Thymus (tissue), 11 donors: Measurements from ENCODE around the gene SPNS2. TPM values are rescaled to one million over a fixed set of nuclear protein-coding genes. Genes with fewer than 3 reads are reported as not detected.

Source experiments
- DNase-seq, 9 donors: peaks; one replicate each; pipeline ENCODE4 v3.0.0-alpha.2; 2013; ENCODE audit warnings: low spot score in 9 of 9, low read depth in 6 of 9, missing footprints in 1 of 9
- H3K27ac ChIP-seq, 2 donors: one replicate each; pipeline ENCODE4 v1.5.1; 2013; ENCODE audit warnings: control low read depth in 1 of 2, low read depth in 1 of 2, low read length in 1 of 2, mild to moderate bottlenecking in 1 of 2, moderate library complexity in 1 of 2
- H3K27me3 ChIP-seq, 2 donors: one replicate each; pipeline ENCODE4 v1.5.1; 2013; ENCODE audit warnings: low read length in 1 of 2; ENCODE audit not compliant: control insufficient read depth in 2 of 2, insufficient read depth in 1 of 2
- H3K36me3 ChIP-seq, 2 donors: one replicate each; pipeline ENCODE4 v1.5.1; 2013; ENCODE audit warnings: low read length in 1 of 2, mild to moderate bottlenecking in 1 of 2, moderate library complexity in 1 of 2; ENCODE audit not compliant: control insufficient read depth in 2 of 2, insufficient read depth in 2 of 2
- H3K4me1 ChIP-seq, 2 donors: one replicate each; pipeline ENCODE4 v1.5.1; 2013; ENCODE audit warnings: low read length in 2 of 2; ENCODE audit not compliant: control insufficient read depth in 2 of 2, insufficient read depth in 2 of 2
- H3K4me3 ChIP-seq, 2 donors: one replicate each; pipeline ENCODE4 v1.5.1; 2013; ENCODE audit warnings: low read length in 2 of 2, control low read depth in 1 of 2, mild to moderate bottlenecking in 1 of 2
- H3K9me3 ChIP-seq, 2 donors: one replicate each; pipeline ENCODE4 v1.5.1; 2013; ENCODE audit warnings: low read length in 1 of 2, mild to moderate bottlenecking in 1 of 2; ENCODE audit not compliant: control insufficient read depth in 2 of 2, insufficient read depth in 1 of 2
- WGBS: extraction: QIAGEN DNeasy Blood & Tissue Kit; methylation state at CpG from one replicate; pipeline ENCODE4 v1.1.7; 2013; 5-methylcytosine and 5-hydroxymethylcytosine counted together
- polyA plus RNA-seq: library from polyadenylated mRNA; stranded (reverse); fragments of 200-250 nt; gene quantifications from one replicate; pipeline ENCODE4 v1.2.3, GENCODE V29; 2013
- total RNA-seq: library from RNA; stranded (reverse); fragments of 120-200 nt; gene quantifications from one replicate; pipeline ENCODE4 v1.2.4, GENCODE V29; 2013
- donor health status: healthy.

Gene SPNS2
- total and polyA plus RNA-seq, 2 donors = 3.4 to 16.1 TPM

DNA sequence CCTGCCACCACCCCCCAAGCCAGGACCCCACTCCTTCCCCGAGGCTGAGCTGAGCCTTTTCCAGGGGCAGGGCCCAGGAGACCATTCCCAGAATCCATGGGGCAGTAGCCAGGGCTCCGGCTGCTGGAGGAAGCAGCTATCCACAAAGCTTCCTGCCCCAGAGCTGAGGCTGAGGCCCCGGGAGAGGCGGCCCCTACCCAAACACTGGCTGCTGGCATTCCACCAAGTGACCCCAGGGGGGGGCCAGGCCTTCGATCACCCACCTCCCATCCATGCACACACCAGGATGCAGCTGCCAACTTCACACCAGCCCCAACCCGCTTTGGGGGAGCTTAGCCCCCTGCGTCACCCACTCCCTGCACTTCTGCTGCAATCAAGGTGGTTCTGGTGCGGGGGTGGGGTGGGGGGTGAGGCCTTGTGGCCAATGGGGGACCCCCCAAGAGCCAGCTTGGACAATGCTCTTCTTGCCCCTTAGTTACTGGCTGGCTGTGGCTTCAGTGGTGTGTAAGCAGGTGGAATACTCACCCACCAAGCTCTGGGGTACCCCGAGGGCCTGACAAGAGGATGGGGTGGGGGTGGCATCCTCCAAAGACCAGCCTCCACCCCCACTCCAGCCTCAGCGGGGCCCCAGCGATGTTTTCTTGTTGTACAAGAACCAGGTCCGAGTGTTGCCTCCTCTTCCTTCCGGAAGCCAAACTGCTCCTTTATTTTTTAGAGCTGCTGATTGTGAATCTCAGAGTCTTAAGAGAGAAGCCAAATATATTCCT lies 39.7 kb downstream of the SPNS2 start:
- peaks cover 0 to 7% of the 10 kb centered on the region in 2 donors for H3K4me1 ChIP-seq

GRCh38 chr17:4539025-4539424 lies 40.3 kb downstream of the SPNS2 start:
- Histone ChIP-seq H3K4me3 (no peak overlapping the region), H3K36me3 (peaks cover 50 to 58% of the 10 kb centered on the region in 2 donors), H3K4me1 (peaks cover 0 to 7% of the 10 kb centered on the region in 2 donors), H3K27me3 (no peaks in the 10 kb centered on the region), H3K27ac (no peak overlapping the region), H3K9me3 (peaks cover 1 to 6% of the 10 kb centered on the region in 2 donors)
- 96% methylated on average over 8 of the region's 8 CpGs for WGBS
- DNase-seq = no peak

More for the DNA sequence above, 39.7 kb downstream of the SPNS2 start:
- H3K36me3 ChIP-seq = peaks cover 45 to 52% of the 10 kb centered on the region in 2 donors
- 92% methylated on average over 13 of the region's 13 CpGs for WGBS
- H3K4me3 ChIP-seq = no peak overlapping the region
- no peak overlapping the region for H3K27ac ChIP-seq
- H3K27me3 ChIP-seq = no peaks in the 10 kb centered on the region
- no peak for DNase-seq
- peaks cover 1 to 4% of the 10 kb centered on the region in 2 donors for H3K9me3 ChIP-seq

DNA sequence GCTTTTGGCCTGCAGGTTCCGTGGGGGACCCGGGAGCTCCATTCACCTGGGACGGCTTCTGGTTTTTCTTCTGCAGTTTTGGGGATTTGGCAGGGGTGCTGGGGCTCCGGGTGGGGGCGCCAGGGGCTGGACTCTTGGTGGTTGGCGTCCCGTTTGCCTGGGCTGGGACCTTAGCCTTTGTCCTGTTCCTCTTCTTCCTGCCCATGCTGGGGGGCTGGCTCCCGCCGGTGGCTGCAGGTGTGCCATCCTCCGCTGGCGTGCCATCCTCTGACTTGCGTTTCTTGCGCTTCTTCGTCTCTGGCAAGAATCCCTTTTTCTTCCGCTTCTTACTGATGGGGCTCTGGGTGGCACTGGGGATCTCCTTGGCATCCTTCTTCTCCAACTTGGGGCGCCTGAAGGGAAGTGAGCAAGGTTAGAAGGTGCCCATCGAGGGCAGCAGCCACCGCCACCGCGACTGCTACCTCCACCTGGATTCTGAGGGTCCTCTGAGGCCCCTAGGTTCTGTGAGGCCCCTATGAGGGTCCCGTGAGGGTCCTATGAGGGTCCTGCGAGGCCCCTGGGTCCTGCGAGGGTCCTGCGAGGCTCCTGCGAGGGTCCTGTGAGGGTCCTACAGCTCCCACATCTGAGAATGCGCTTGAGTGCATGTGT lies 41.0 kb downstream of the SPNS2 start:
- 95% methylated on average over 26 of the region's 26 CpGs for WGBS
- DNase-seq = no peak
- Histone ChIP-seq H3K9me3 (peaks cover 1 to 6% of the 10 kb centered on the region in 2 donors), H3K36me3 (peaks cover 57 to 62% of the 10 kb centered on the region in 2 donors), H3K27me3 (no peaks in the 10 kb centered on the region), H3K27ac (no peak overlapping the region), H3K4me1 (peaks cover 0 to 7% of the 10 kb centered on the region in 2 donors), H3K4me3 (no peak overlapping the region)

GRCh38 chr17:4540224-4540651 lies 41.6 kb downstream of the SPNS2 start:
- no peak overlapping the region for H3K27ac ChIP-seq
- no peak overlapping the region for H3K4me3 ChIP-seq
- H3K36me3 ChIP-seq = peaks cover 62 to 63% of the 10 kb centered on the region in 2 donors
- WGBS = 87% methylated on average over 14 of the region's 14 CpGs
- H3K27me3 ChIP-seq = no peaks in the 10 kb centered on the region
- peaks cover 1 to 6% of the 10 kb centered on the region in 2 donors for H3K9me3 ChIP-seq
- DNase-seq = no peak
- H3K4me1 ChIP-seq = peaks cover 0 to 7% of the 10 kb centered on the region in 2 donors

- Histone ChIP-seq H3K27ac (no peak overlapping the region), H3K27me3 (no peaks in the 10 kb centered on the region), H3K4me3 (no peak overlapping the region), H3K9me3 (peaks cover 1 to 6% of the 10 kb centered on the region in 2 donors), H3K36me3 (peaks cover 68% of the 10 kb centered on the region in 2 donors), H3K4me1 (peaks cover 0 to 7% of the 10 kb centered on the region in 2 donors)
- 88% methylated on average over 15 of the region's 15 CpGs for WGBS
- no peak for DNase-seq
These were observed 42.1 kb downstream of the SPNS2 start for GRCh38 chr17:4540687-4541327.

DNA sequence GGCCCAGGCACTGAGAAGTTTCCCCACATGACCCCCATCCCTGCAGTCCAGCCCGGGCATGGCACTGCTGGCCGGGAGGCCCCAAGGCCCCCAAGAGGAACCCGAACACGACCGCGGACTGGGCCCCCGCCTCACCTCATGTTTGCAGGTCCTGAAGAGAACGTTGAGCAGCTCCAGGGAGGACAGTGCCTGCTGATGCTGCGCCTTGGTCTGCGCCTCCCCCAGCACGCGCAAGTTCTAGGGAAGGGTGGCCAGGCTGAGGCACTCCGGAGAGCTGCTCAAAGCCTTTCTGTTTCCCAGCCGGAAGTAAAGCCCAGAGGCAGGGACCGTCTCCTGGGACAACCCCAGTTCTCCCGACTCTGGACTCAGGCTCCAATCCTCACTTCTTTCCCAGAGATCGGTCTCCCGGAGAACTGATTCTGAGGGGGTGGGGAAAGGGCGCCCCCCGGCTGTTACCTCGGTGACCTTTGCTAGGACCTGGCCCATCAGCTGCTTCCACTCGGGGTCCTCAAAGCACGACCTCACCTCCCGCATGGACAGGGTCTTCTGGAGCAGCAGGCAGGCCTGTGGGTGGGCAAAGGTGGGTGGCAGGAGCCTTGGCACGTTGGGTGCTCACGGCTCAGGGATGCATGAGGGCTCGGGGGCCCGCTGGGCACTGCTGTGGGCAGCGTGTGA lies 42.8 kb downstream of the SPNS2 start:
- DNase-seq = no peak
- 94% methylated on average over 29 of the region's 29 CpGs for WGBS
- Histone ChIP-seq H3K36me3 (peaks cover 68 to 71% of the 10 kb centered on the region in 2 donors), H3K27ac (no peak overlapping the region), H3K9me3 (peaks cover 1 to 6% of the 10 kb centered on the region in 2 donors), H3K4me1 (peaks cover 0 to 7% of the 10 kb centered on the region in 2 donors), H3K27me3 (no peaks in the 10 kb centered on the region), H3K4me3 (no peak overlapping the region)

GRCh38 chr17:4542003-4542725 lies 43.5 kb downstream of the SPNS2 start:
- Histone ChIP-seq H3K4me3 (no peak overlapping the region), H3K27ac (no peak overlapping the region), H3K27me3 (no peaks in the 10 kb centered on the region), H3K4me1 (peaks cover 0 to under 1% of the 10 kb centered on the region in 2 donors), H3K9me3 (peaks cover 1 to 6% of the 10 kb centered on the region in 2 donors), H3K36me3 (peaks cover 72 to 75% of the 10 kb centered on the region in 2 donors)
- whole genome bisulfite sequencing = 96% methylated on average over 14 of the region's 14 CpGs
- DNase-seq = no peak

DNA sequence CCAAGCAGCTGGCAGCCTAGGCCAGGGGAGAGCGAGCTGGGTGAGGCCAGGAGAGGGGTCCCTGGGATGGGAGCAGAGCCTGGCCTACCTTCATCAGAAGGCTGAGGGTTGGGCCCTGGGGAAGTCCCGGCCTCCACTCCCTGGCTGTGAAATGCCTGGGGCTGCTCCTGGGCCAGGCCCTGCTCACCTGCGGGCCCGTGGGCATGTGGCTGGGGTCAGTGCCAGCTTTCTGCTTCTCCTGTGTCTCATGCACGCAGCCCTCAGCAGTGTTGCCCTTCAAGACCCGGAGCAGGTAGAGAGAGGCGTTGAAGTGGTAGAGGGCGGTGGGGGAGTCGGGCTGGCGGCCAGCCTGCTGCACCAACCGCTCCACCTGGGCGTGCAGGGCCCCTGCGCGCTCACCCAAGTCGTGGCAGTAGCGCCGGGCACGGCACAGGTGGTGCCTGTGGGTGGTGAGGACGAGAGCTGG lies 44.1 kb downstream of the SPNS2 start:
- Histone ChIP-seq H3K9me3 (peaks cover 1 to 6% of the 10 kb centered on the region in 2 donors), H3K4me3 (no peak overlapping the region), H3K27ac (no peak overlapping the region), H3K27me3 (no peaks in the 10 kb centered on the region), H3K36me3 (peaks cover 74 to 77% of the 10 kb centered on the region in 2 donors), H3K4me1 (no peaks in the 10 kb centered on the region)
- DNase-seq = no peak
- WGBS = 98% methylated on average over 19 of the region's 19 CpGs
